C4-2B (cell line): ENCODE measurements around the gene SSX2.
"Not testable (repeated sequence)": the region's sequence is repeated elsewhere in the genome, so short reads cannot be mapped to it uniquely, and the experiment has no call there.

ENCODE experiments used
- ZFX ChIP-seq: fragments of 450-650 bp; IDR thresholded peaks from 2 replicates; pipeline ENCODE4 v1.6.1; 2017
- TF ChIP-seq, protein P1 (sequence below): fragments of 450-650 bp; conservative IDR thresholded peaks from 2 replicates; pipeline ENCODE4 v1.5.1; 2017; ENCODE audit warnings: mild to moderate bottlenecking

DNA sequence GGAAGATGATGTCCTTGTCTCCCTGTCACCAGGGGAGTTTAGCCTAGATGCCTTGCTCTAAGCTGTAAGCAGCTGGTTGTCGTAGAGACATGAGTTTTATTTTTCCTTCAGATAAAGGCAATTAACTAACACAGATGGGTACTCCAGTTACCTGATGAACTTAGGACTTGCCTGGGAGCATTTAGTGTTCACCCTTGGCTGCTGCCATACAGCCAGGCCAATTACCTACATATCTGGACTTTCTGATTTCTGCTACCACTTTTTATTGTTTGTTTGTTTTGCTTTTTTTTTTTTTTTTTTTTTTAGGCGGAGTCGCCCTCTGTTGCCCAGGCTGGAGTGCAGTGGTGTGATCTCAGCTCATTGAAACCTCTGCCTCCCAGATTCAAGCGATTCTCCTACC is 14.9 kb downstream of the SSX2 start:
- TF ChIP-seq, protein P1, sequence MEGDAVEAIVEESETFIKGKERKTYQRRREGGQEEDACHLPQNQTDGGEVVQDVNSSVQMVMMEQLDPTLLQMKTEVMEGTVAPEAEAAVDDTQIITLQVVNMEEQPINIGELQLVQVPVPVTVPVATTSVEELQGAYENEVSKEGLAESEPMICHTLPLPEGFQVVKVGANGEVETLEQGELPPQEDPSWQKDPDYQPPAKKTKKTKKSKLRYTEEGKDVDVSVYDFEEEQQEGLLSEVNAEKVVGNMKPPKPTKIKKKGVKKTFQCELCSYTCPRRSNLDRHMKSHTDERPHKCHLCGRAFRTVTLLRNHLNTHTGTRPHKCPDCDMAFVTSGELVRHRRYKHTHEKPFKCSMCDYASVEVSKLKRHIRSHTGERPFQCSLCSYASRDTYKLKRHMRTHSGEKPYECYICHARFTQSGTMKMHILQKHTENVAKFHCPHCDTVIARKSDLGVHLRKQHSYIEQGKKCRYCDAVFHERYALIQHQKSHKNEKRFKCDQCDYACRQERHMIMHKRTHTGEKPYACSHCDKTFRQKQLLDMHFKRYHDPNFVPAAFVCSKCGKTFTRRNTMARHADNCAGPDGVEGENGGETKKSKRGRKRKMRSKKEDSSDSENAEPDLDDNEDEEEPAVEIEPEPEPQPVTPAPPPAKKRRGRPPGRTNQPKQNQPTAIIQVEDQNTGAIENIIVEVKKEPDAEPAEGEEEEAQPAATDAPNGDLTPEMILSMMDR, result not testable (repeated sequence)
- not testable (repeated sequence) for TF ChIP-seq ZFX
